Measurements from ENCODE around the gene MAP1LC3B2. TPM values are rescaled to one million over a fixed set of nuclear protein-coding genes. Genes with fewer than 3 reads are reported as not detected.

MAP1LC3B2 gene
- total and polyA plus RNA-seq, 2 of the 8 experiments (the other 6 are each of a cell fraction or from before 2014, with no cell fraction given): 0.39 to 1.5 TPM

DNA sequence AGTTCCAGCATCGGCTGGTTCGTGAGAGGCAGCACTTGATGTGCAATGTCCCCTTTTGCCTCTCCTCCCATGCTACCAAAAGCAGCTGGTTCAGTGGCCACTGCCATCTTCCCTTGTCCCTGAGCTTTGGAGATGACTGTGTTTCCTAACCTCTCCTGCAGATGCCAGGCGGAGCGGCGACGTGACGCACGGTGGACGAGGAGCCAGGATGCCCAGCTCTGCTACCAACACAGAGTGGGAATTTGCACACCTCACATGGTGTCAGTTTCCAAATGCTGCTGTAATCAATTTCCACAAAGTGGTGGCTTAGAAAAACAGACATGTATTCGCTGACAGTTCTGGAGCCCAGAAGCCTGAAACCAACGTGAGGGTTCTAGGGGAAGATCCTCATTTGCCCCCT is 42.5 kb upstream of the MAP1LC3B2 start (continued):
- TF ChIP-seq, protein P1, sequence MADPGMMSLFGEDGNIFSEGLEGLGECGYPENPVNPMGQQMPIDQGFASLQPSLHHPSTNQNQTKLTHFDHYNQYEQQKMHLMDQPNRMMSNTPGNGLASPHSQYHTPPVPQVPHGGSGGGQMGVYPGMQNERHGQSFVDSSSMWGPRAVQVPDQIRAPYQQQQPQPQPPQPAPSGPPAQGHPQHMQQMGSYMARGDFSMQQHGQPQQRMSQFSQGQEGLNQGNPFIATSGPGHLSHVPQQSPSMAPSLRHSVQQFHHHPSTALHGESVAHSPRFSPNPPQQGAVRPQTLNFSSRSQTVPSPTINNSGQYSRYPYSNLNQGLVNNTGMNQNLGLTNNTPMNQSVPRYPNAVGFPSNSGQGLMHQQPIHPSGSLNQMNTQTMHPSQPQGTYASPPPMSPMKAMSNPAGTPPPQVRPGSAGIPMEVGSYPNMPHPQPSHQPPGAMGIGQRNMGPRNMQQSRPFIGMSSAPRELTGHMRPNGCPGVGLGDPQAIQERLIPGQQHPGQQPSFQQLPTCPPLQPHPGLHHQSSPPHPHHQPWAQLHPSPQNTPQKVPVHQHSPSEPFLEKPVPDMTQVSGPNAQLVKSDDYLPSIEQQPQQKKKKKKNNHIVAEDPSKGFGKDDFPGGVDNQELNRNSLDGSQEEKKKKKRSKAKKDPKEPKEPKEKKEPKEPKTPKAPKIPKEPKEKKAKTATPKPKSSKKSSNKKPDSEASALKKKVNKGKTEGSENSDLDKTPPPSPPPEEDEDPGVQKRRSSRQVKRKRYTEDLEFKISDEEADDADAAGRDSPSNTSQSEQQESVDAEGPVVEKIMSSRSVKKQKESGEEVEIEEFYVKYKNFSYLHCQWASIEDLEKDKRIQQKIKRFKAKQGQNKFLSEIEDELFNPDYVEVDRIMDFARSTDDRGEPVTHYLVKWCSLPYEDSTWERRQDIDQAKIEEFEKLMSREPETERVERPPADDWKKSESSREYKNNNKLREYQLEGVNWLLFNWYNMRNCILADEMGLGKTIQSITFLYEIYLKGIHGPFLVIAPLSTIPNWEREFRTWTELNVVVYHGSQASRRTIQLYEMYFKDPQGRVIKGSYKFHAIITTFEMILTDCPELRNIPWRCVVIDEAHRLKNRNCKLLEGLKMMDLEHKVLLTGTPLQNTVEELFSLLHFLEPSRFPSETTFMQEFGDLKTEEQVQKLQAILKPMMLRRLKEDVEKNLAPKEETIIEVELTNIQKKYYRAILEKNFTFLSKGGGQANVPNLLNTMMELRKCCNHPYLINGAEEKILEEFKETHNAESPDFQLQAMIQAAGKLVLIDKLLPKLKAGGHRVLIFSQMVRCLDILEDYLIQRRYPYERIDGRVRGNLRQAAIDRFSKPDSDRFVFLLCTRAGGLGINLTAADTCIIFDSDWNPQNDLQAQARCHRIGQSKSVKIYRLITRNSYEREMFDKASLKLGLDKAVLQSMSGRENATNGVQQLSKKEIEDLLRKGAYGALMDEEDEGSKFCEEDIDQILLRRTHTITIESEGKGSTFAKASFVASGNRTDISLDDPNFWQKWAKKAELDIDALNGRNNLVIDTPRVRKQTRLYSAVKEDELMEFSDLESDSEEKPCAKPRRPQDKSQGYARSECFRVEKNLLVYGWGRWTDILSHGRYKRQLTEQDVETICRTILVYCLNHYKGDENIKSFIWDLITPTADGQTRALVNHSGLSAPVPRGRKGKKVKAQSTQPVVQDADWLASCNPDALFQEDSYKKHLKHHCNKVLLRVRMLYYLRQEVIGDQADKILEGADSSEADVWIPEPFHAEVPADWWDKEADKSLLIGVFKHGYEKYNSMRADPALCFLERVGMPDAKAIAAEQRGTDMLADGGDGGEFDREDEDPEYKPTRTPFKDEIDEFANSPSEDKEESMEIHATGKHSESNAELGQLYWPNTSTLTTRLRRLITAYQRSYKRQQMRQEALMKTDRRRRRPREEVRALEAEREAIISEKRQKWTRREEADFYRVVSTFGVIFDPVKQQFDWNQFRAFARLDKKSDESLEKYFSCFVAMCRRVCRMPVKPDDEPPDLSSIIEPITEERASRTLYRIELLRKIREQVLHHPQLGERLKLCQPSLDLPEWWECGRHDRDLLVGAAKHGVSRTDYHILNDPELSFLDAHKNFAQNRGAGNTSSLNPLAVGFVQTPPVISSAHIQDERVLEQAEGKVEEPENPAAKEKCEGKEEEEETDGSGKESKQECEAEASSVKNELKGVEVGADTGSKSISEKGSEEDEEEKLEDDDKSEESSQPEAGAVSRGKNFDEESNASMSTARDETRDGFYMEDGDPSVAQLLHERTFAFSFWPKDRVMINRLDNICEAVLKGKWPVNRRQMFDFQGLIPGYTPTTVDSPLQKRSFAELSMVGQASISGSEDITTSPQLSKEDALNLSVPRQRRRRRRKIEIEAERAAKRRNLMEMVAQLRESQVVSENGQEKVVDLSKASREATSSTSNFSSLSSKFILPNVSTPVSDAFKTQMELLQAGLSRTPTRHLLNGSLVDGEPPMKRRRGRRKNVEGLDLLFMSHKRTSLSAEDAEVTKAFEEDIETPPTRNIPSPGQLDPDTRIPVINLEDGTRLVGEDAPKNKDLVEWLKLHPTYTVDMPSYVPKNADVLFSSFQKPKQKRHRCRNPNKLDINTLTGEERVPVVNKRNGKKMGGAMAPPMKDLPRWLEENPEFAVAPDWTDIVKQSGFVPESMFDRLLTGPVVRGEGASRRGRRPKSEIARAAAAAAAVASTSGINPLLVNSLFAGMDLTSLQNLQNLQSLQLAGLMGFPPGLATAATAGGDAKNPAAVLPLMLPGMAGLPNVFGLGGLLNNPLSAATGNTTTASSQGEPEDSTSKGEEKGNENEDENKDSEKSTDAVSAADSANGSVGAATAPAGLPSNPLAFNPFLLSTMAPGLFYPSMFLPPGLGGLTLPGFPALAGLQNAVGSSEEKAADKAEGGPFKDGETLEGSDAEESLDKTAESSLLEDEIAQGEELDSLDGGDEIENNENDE (IDR thresholded peaks at IDR 0.05; ENCODE audit: insufficient replicate concordance, low read length): no peak
- no peak for TF ChIP-seq CEBPB (IDR thresholded peaks at IDR 0.05; ENCODE audit: low read depth, low read length)
- TF ChIP-seq CHD1 (IDR thresholded peaks at IDR 0.05; ENCODE audit: low read depth, low read length): no peak
- TF ChIP-seq EZH2 (IDR thresholded peaks at IDR 0.05; ENCODE audit: low read depth, low read length, severe bottlenecking): no peak
- TF ChIP-seq, protein P2, sequence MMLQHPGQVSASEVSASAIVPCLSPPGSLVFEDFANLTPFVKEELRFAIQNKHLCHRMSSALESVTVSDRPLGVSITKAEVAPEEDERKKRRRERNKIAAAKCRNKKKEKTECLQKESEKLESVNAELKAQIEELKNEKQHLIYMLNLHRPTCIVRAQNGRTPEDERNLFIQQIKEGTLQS (IDR thresholded peaks at IDR 0.05; ENCODE audit: insufficient read depth, low read depth, low read length): no peak
- no peak for TF ChIP-seq MAFK (IDR thresholded peaks at IDR 0.05; ENCODE audit: low read depth, low read length)
- no peak for TF ChIP-seq SAP30 (IDR thresholded peaks at IDR 0.05; ENCODE audit: insufficient read depth, insufficient replicate concordance, low read length)
- TF ChIP-seq CREB1 (IDR thresholded peaks at IDR 0.05): no peak
- TF ChIP-seq SP4 (IDR thresholded peaks at IDR 0.05; ENCODE audit: low read length): no peak
- TF ChIP-seq TBP (IDR thresholded peaks at IDR 0.05; ENCODE audit: low read depth, low read length): no peak
- TF ChIP-seq CTBP2 (IDR thresholded peaks at IDR 0.05; ENCODE audit: borderline replicate concordance, insufficient read depth, insufficient read length, low read length): no peak
- no peak for TF ChIP-seq BACH1 (IDR thresholded peaks at IDR 0.05; ENCODE audit: low read length)

Data from H1 (cell line).